GM12878 (cell line): ENCODE measurements around the gene LRGUK.

Experiments
- CTCF ChIP-seq, 3 experiments: IDR thresholded peaks in 2 of 3; conservative IDR thresholded peaks in 1 of 3; 2 replicates each; pipeline ENCODE4 v1.5.1; 2011; ENCODE audit warnings: low read depth in 3 of 3, low read length in 3 of 3, mild to moderate bottlenecking in 3 of 3, control low read depth in 2 of 3, moderate library complexity in 2 of 3, inconsistent platforms in 1 of 3, mixed read lengths in 1 of 3; ENCODE audit not compliant: control insufficient read depth in 2 of 3, insufficient read depth in 1 of 3; ENCODE audit errors: extremely low read depth in 1 of 3
- MEF2A ChIP-seq: IDR thresholded peaks from 2 replicates; pipeline ENCODE4 v1.6.1; 2011; ENCODE audit warnings: low read depth, mild to moderate bottlenecking, low read length, moderate library complexity; ENCODE audit not compliant: insufficient read depth
- POLR2A ChIP-seq: IDR thresholded peaks from 2 replicates; pipeline ENCODE4 v1.6.1; 2011; ENCODE audit warnings: low read depth, mild to moderate bottlenecking, low read length

GRCh38 chr7:134155871-134156270, 28.7 kb downstream of the LRGUK start:
- no peak for TF ChIP-seq POLR2A
- no peak for TF ChIP-seq MEF2A
- no peak for TF ChIP-seq CTCF (IDR thresholded peaks at IDR 0.05 in 2 of 3, conservative IDR thresholded peaks at IDR 0.05 in 1 of 3; ENCODE audit: control insufficient read depth in 2 of 3, extremely low read depth in 1 of 3, insufficient read depth in 1 of 3, low read depth in 3 of 3, low read length in 3 of 3)
